Measurements from ENCODE around the gene SCMH1. TPM values are rescaled to one million over a fixed set of nuclear protein-coding genes. Genes with fewer than 3 reads are reported as not detected.

The SCMH1 gene
- total RNA-seq, 1 experiment from 2014 or later = 16.5 TPM

DNA sequence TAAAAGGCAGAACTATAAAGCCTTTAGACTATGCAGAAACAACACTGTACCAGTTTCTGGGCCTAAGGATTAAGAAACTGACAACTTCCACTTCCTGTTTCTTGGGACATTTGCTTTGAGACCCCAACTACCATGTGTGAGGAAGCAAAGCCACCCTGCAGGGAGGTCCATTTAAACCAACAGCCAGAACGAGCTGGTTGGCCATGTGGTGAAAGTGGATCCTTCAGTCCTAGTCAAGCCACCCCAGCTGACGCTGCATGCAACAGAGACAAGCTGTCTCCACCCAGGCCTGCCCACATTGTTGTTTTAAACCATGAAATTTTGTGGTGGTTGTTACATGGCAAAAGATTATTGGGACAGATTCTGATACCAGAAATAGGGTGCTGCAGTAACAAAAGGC, 188.8 kb downstream of the SCMH1 start:
- H3K27me3 ChIP-seq (ENCODE audit: insufficient read depth, low read length) = no peaks in the 10 kb centered on the region
- Mint-ChIP-seq H3K4me1 (peaks cover 8 to 14% of the 10 kb centered on the region in 2 experiments; a peak in 3 of 4 replicates), H3K36me3 (ENCODE audit: insufficient read depth in 1 of 3, low read depth in 3 of 3) (peaks cover 9 to 21% (median 14%) of the 10 kb centered on the region in 3 experiments; a peak in 6 of 7 replicates), H3K4me3 (no peak overlapping the region; a peak in 1 of 5 replicates), H3K9me3 (no peaks in the 10 kb centered on the region), H3K27me3 (ENCODE audit: low read depth) (no peaks in the 10 kb centered on the region), H3K27ac (peak overlapping the region in 2 of 3 experiments; percentile 16 to 49; a peak in 3 of 7 replicates)
- WGBS (ENCODE audit: extremely low coverage, insufficient read length, low lambda C conversion rate) = no CpG with 5 or more reads among the region's 2 CpGs
- H3K23ac ChIP-seq (ENCODE audit: insufficient read length, low read depth, low read length) = no peak overlapping the region
- no peaks in the 10 kb centered on the region for H3K79me1 ChIP-seq (ENCODE audit: insufficient read depth, low read depth, low read length, poor library complexity, severe bottlenecking)
- H3K9ac ChIP-seq (ENCODE audit: extremely low read depth, insufficient read length, low read length) = no peak overlapping the region
- H4K5ac ChIP-seq (ENCODE audit: insufficient read length, low read depth, low read length) = no peak overlapping the region
- no peaks in the 10 kb centered on the region for H4K20me1 ChIP-seq (ENCODE audit: control insufficient read depth, insufficient read depth, insufficient read length)
- no peak overlapping the region for H3T11ph ChIP-seq (ENCODE audit: low read length)
- no peaks in the 10 kb centered on the region for H3K4me1 ChIP-seq (ENCODE audit: insufficient read depth, low read length)
- no peak overlapping the region for H4K8ac ChIP-seq (replicated peaks; ENCODE audit: insufficient read length, low read depth, low read length)
- H3K18ac ChIP-seq (ENCODE audit: insufficient read length, low read depth, low read length) = no peak overlapping the region
- H2BK12ac ChIP-seq (ENCODE audit: insufficient read length, low read depth, low read length) = no peak overlapping the region
- H3K4ac ChIP-seq (ENCODE audit: low read depth, low read length) = no peak overlapping the region
- no peak overlapping the region for H2BK5ac ChIP-seq (ENCODE audit: insufficient read length, low read length)
- H2AFZ ChIP-seq (ENCODE audit: low read length) = no peak overlapping the region
- H2AK5ac ChIP-seq (ENCODE audit: insufficient read length, low read length) = no peak overlapping the region
- H3K14ac ChIP-seq (ENCODE audit: insufficient read depth, low read length) = no peak overlapping the region
- no peak overlapping the region for H2BK120ac ChIP-seq (ENCODE audit: low read depth, low read length, poor library complexity, severe bottlenecking)
- H3K27ac ChIP-seq (ENCODE audit: insufficient read length, low read depth, low read length) = no peak overlapping the region
- H3K23me2 ChIP-seq (ENCODE audit: insufficient read length, low read depth, low read length, poor library complexity, severe bottlenecking) = no peaks in the 10 kb centered on the region
- H3K9me3 ChIP-seq (ENCODE audit: control insufficient read depth, low read depth, low read length) = no peaks in the 10 kb centered on the region
- H3K4me2 ChIP-seq (ENCODE audit: insufficient read depth, insufficient read length, low read length) = no peak overlapping the region
- H4K91ac ChIP-seq (ENCODE audit: insufficient read length, low read depth, low read length) = no peak overlapping the region
- no peaks in the 10 kb centered on the region for H3K79me2 ChIP-seq (ENCODE audit: insufficient read depth, low read length)
- H2BK15ac ChIP-seq (ENCODE audit: low read depth, low read length) = no peak overlapping the region
- TF ChIP-seq, protein P1, sequence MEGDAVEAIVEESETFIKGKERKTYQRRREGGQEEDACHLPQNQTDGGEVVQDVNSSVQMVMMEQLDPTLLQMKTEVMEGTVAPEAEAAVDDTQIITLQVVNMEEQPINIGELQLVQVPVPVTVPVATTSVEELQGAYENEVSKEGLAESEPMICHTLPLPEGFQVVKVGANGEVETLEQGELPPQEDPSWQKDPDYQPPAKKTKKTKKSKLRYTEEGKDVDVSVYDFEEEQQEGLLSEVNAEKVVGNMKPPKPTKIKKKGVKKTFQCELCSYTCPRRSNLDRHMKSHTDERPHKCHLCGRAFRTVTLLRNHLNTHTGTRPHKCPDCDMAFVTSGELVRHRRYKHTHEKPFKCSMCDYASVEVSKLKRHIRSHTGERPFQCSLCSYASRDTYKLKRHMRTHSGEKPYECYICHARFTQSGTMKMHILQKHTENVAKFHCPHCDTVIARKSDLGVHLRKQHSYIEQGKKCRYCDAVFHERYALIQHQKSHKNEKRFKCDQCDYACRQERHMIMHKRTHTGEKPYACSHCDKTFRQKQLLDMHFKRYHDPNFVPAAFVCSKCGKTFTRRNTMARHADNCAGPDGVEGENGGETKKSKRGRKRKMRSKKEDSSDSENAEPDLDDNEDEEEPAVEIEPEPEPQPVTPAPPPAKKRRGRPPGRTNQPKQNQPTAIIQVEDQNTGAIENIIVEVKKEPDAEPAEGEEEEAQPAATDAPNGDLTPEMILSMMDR (conservative IDR thresholded peaks at IDR 0.05) = no peak
- H2BK20ac ChIP-seq (ENCODE audit: low read depth, low read length, poor library complexity, severe bottlenecking) = no peak overlapping the region
- DNase-seq = no peak
- H3K56ac ChIP-seq (ENCODE audit: insufficient read length, low read depth, low read length) = no peak overlapping the region

Data from H9 (cell line).